ENCODE results near the gene EPHA3.

The EPHA3 gene

GRCh38 chr3:89440386-89440785 lies 333.0 kb downstream of the EPHA3 start:
- no peak for TF ChIP-seq CTCF (conservative IDR thresholded peaks at IDR 0.05; ENCODE audit: low read length)
- no peak for DNase-seq (ENCODE audit: low read depth)
- H3K4me3 ChIP-seq (ENCODE audit: low read length): no peak overlapping the region

- no peak for TF ChIP-seq CTCF (conservative IDR thresholded peaks at IDR 0.05; ENCODE audit: low read length)
- H3K4me3 ChIP-seq (ENCODE audit: low read length): no peak overlapping the region
- no peak for DNase-seq (ENCODE audit: low read depth)
These were observed 333.7 kb downstream of the EPHA3 start for GRCh38 chr3:89441141-89441540.

- DNase-seq (ENCODE audit: low read depth): no peak
- no peak for TF ChIP-seq CTCF (conservative IDR thresholded peaks at IDR 0.05; ENCODE audit: low read length)
- no peak overlapping the region for H3K4me3 ChIP-seq (ENCODE audit: low read length)
These were observed 339.2 kb downstream of the EPHA3 start for GRCh38 chr3:89446593-89446992.

DNA sequence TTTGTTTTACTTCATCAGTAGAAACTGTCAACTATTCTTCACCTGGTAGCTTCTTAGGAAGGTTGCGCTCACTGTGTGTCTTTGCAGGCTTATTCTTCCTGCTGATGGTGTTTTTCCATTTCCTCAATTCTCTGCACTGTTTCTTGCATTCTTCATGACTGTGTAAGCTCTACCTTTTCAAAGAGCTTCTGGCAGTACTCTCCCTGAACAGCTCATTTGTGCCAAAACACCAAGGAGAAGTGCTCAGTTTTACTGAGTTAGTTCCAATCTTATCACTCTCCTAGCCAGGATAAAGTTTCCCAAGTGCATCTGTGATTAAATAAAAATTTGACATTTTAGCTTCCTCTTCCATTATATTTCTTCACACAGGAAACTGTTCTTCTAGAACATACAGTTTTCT lies 339.8 kb downstream of the EPHA3 start:
- no peak overlapping the region for H3K4me3 ChIP-seq (ENCODE audit: low read length)
- no peak for TF ChIP-seq CTCF (conservative IDR thresholded peaks at IDR 0.05; ENCODE audit: low read length)
- DNase-seq (ENCODE audit: low read depth): no peak

DNA sequence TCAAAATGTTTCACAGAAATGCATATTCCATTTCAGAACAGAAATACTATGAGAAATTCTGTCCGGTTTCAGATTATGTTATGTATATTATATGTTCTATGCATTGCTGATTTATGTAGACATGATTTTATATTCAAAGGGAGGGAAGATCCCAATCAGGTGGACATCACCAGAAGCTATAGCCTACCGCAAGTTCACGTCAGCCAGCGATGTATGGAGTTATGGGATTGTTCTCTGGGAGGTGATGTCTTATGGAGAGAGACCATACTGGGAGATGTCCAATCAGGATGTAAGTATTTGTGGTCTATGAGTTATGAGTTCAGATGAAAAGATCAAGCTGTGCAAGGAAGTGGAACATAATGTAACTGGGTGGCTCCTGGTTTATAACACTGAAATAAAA lies 341.7 kb downstream of the EPHA3 start:
- H3K4me3 ChIP-seq (ENCODE audit: low read length): no peak overlapping the region
- DNase-seq (ENCODE audit: low read depth): no peak
- TF ChIP-seq CTCF (conservative IDR thresholded peaks at IDR 0.05; ENCODE audit: low read length): no peak

GRCh38 chr3:89452066-89452465 lies 344.6 kb downstream of the EPHA3 start:
- DNase-seq (ENCODE audit: low read depth): no peak
- no peak for TF ChIP-seq CTCF (conservative IDR thresholded peaks at IDR 0.05; ENCODE audit: low read length)
- no peak overlapping the region for H3K4me3 ChIP-seq (ENCODE audit: low read length)

GRCh38 chr3:89455240-89455639 lies 347.8 kb downstream of the EPHA3 start:
- DNase-seq (ENCODE audit: low read depth): no peak
- no peak for TF ChIP-seq CTCF (conservative IDR thresholded peaks at IDR 0.05; ENCODE audit: low read length)
- H3K4me3 ChIP-seq (ENCODE audit: low read length): no peak overlapping the region
